Cardiac fibroblast (primary cell): ENCODE results near the gene CCDC89.
"Not testable (repeated sequence)": the region's sequence is repeated elsewhere in the genome, so short reads cannot be mapped to it uniquely, and the experiment has no call there.

Experiments used
- DNase-seq, 2 donors: peaks; one replicate each; pipeline versions ENCODE4 v3.0.0 to v3.0.0-alpha.2; 2010; ENCODE audit warnings: low read depth in 2 of 2
- H3K4me3 ChIP-seq, 2 donors: replicated peaks in 1 of 2; 1 replicate in 1 of 2; 2 replicates in 1 of 2; pipeline ENCODE4 v1.5.1; 2011; ENCODE audit warnings: low read depth in 2 of 2, low read length in 2 of 2, mild to moderate bottlenecking in 2 of 2, moderate library complexity in 1 of 2
- CTCF ChIP-seq: IDR thresholded peaks from one replicate; pipeline ENCODE4 v1.5.1; 2011; ENCODE audit warnings: low read depth, mild to moderate bottlenecking, low read length, inconsistent platforms

Gene CCDC89

GRCh38 chr11:85664615-85665481 is 21.1 kb downstream of the CCDC89 start, which contains the start of gene CREBZF:
TSS of gene CREBZF (minus strand) at chr11:85665129. CDS start at chr11:85664875, 254 bp downstream.
- H3K4me3 ChIP-seq = peak within 1 kb of the TSS; percentile 89 to 90
- DNase-seq = peak; percentile 96 to 97
- no peak for TF ChIP-seq CTCF

GRCh38 chr11:85663753-85664614 is 22.0 kb downstream of the CCDC89 start:
- peak overlapping the region; percentile 89 to 90 for H3K4me3 ChIP-seq
- peak; percentile 56 to 63 for DNase-seq
- TF ChIP-seq CTCF = peak; percentile 38

- no peak for TF ChIP-seq CTCF
- peak in 1 of 2 donors; percentile 22 for DNase-seq
- H3K4me3 ChIP-seq = peak overlapping the region; percentile 89 to 90
Measured at GRCh38 chr11:85663080-85663752, 22.8 kb downstream of the CCDC89 start.

GRCh38 chr11:85661972-85662664 is 23.9 kb downstream of the CCDC89 start:
- peak overlapping the region; percentile 89 to 90 for H3K4me3 ChIP-seq
- TF ChIP-seq CTCF = no peak
- peak in 1 of 2 donors; percentile 34 for DNase-seq

GRCh38 chr11:85658180-85658579 is 27.8 kb downstream of the CCDC89 start:
- no peak overlapping the region for H3K4me3 ChIP-seq
- TF ChIP-seq CTCF = no peak
- DNase-seq = no peak

GRCh38 chr11:85656777-85657176 is 29.2 kb downstream of the CCDC89 start:
- H3K4me3 ChIP-seq = no peak overlapping the region
- TF ChIP-seq CTCF = no peak
- no peak for DNase-seq

- not testable (repeated sequence) for H3K4me3 ChIP-seq, DNase-seq
Measured at GRCh38 chr11:85654343-85654742, 31.7 kb downstream of the CCDC89 start.
